HepG2 (cell line): ENCODE results near the gene RNU6-8. TPM values are rescaled to one million over a fixed set of nuclear protein-coding genes. Genes with fewer than 3 reads are reported as not detected.

ENCODE experiments used
- ATAC-seq: fragments of 200-7000 bp; cut with Tn5 transposase; 3 replicates; pipeline ENCODE4 v1.9.1; 2020; ENCODE audit warnings: mild to moderate bottlenecking, moderate library complexity
- BruUV-seq: library from RNA; stranded (reverse); fragments of 400-500 nt; replicated peaks from 2 replicates; lab custom pipeline; 2021; lab: Mats Ljungman, UMichigan
- CTCF ChIA-PET: fragments of 300-600 bp; formaldehyde crosslinking; extraction: SDS; loops from one replicate; lab custom pipeline; 2021; ENCODE audit warnings: low total read pairs, inconsistent platforms, low intra/inter-chr PET ratio; lab: Yijun Ruan, JAX
- POLR2A ChIA-PET: fragments of 350-600 bp; sonication (Branson Sonifier 250); formaldehyde crosslinking; loops from one replicate; lab custom pipeline; 2020; ENCODE audit warnings: antibody characterized with exemption, inconsistent platforms; lab: Yijun Ruan, JAX
- DNase-seq: peaks from one replicate; pipeline ENCODE4 v3.0.0-alpha.2; 2015; ENCODE audit warnings: low spot score
- FAIRE-seq: peaks from 3 replicates; lab custom pipeline; 2011; peaks lifted over from hg19 to GRCh38; lab: Jason Lieb, UNC
- H2AFZ ChIP-seq: one replicate; pipeline ENCODE4 v1.6.1; 2011; ENCODE audit warnings: low read length, inconsistent platforms
- H3K27ac ChIP-seq: fragments of 300-600 bp; 3 replicates; pipeline ENCODE4 v1.8.0; 2011; ENCODE audit warnings: mixed run types, mild to moderate bottlenecking, mixed read lengths, low read length, inconsistent platforms; ENCODE audit not compliant: insufficient read depth; ENCODE audit errors: extremely low read length
- H3K27me3 ChIP-seq, 2 experiments: fragments of 200-600 bp in 1 of 2; 2 replicates in 1 of 2; 3 replicates in 1 of 2; pipeline versions ENCODE4 v1.6.0 to v1.8.0; 2011; ENCODE audit warnings: low read length in 2 of 2, mild to moderate bottlenecking in 2 of 2, moderate library complexity in 2 of 2, inconsistent platforms in 1 of 2; ENCODE audit not compliant: insufficient read depth in 2 of 2, control insufficient read depth in 1 of 2
- H3K36me3 ChIP-seq, 2 experiments: fragments of 200-600 bp in 1 of 2; replicated peaks in 1 of 2; 2 replicates in 1 of 2; 3 replicates in 1 of 2; pipeline versions ENCODE4 v1.5.1 to v1.8.0; 2011; ENCODE audit warnings: low read length in 2 of 2, inconsistent platforms in 1 of 2; ENCODE audit not compliant: insufficient read depth in 2 of 2, control insufficient read depth in 1 of 2
- H3K4me1 ChIP-seq: 2 replicates; pipeline ENCODE4 v1.5.1; 2012; ENCODE audit warnings: low read length, inconsistent platforms; ENCODE audit not compliant: insufficient read depth
- H3K4me2 ChIP-seq: 2 replicates; pipeline ENCODE4 v1.6.0; 2011; ENCODE audit warnings: low read depth, low read length, inconsistent platforms
- H3K4me3 ChIP-seq, 3 experiments: fragments of 200-600 bp in 1 of 3; sonication (generic), shearing (Covaris generic) in 1 of 3; replicated peaks in 1 of 3; 2 replicates each; pipeline ENCODE4 v1.5.1; 2011 to 2016; ENCODE audit warnings: low read length in 3 of 3, inconsistent platforms in 2 of 3, low read depth in 2 of 3, mild to moderate bottlenecking in 2 of 3, control low read depth in 1 of 3, mixed read lengths in 1 of 3; ENCODE audit not compliant: insufficient read depth in 1 of 3
- H3K79me2 ChIP-seq: one replicate; pipeline ENCODE4 v1.6.1; 2011; ENCODE audit warnings: low read length, inconsistent platforms; ENCODE audit not compliant: insufficient read depth
- H3K9ac ChIP-seq: 2 replicates; pipeline ENCODE4 v1.6.0; 2011; ENCODE audit warnings: mild to moderate bottlenecking, low read depth, low read length, inconsistent platforms; ENCODE audit not compliant: insufficient read depth
- H3K9me3 ChIP-seq: 2 replicates; pipeline ENCODE4 v1.5.1; 2012; ENCODE audit warnings: mild to moderate bottlenecking, low read length
- H4K20me1 ChIP-seq: 2 replicates; pipeline ENCODE4 v1.6.0; 2011; ENCODE audit warnings: inconsistent platforms, mild to moderate bottlenecking, low read length, moderate library complexity; ENCODE audit not compliant: insufficient read depth
- ATM ChIP-seq: fragments of 450-650 bp; IDR thresholded peaks from 2 replicates; pipeline ENCODE4 v1.7.1; 2017; ENCODE audit warnings: mild to moderate bottlenecking, borderline replicate concordance
- DNMT1 ChIP-seq: sonication (generic); formaldehyde crosslinking; IDR thresholded peaks from 2 replicates; pipeline ENCODE4 v1.5.1; 2020; ENCODE audit warnings: mild to moderate bottlenecking, missing genetic modification reagents
- DRAP1 ChIP-seq: IDR thresholded peaks from 2 replicates; pipeline ENCODE4 v1.6.1; 2016; ENCODE audit warnings: missing genetic modification reagents, missing compliant biosample characterization
- IKZF5 ChIP-seq: IDR thresholded peaks from 2 replicates; pipeline ENCODE4 v1.6.1; 2018; ENCODE audit warnings: missing genetic modification reagents, mild to moderate bottlenecking, missing compliant biosample characterization
- MIER3 ChIP-seq: IDR thresholded peaks from 2 replicates; pipeline ENCODE4 v1.6.1; 2016; ENCODE audit warnings: missing compliant biosample characterization, borderline replicate concordance
- RFXAP ChIP-seq: sonication (generic); formaldehyde crosslinking; IDR thresholded peaks from 2 replicates; pipeline ENCODE4 v1.4.0; 2020; ENCODE audit warnings: missing genetic modification reagents, borderline replicate concordance
- SNAI1 ChIP-seq: sonication (generic); formaldehyde crosslinking; IDR thresholded peaks from 2 replicates; pipeline ENCODE4 v1.5.0; 2020; ENCODE audit warnings: mild to moderate bottlenecking, missing genetic modification reagents, borderline replicate concordance
- SRSF1 ChIP-seq: fragments of 200-400 bp; formaldehyde crosslinking; optimal IDR thresholded peaks from 2 replicates; pipeline ENCODE3; 2017; ENCODE audit warnings: mild to moderate bottlenecking, low read depth, low read length, moderate library complexity
- TP53 ChIP-seq: sonication (generic); formaldehyde crosslinking; conservative IDR thresholded peaks from 2 replicates; pipeline ENCODE4 v1.4.0; 2020; ENCODE audit warnings: missing genetic modification reagents
- ZNF431 ChIP-seq: sonication (generic); formaldehyde crosslinking; IDR thresholded peaks from 2 replicates; pipeline ENCODE4 v1.9.0; 2022; ENCODE audit warnings: missing genetic modification reagents, low read depth, mild to moderate bottlenecking, borderline replicate concordance
- ZNF720 ChIP-seq: sonication (generic); formaldehyde crosslinking; IDR thresholded peaks from 2 replicates; pipeline ENCODE4 v1.4.0; 2020; ENCODE audit warnings: missing genetic modification reagents
- ZNF740 ChIP-seq: sonication (generic); formaldehyde crosslinking; IDR thresholded peaks from 2 replicates; pipeline ENCODE4 v1.4.0; 2020; ENCODE audit warnings: missing genetic modification reagents
- WGBS: methylation state at CpG from one replicate; pipeline ENCODE4 v1.1.6; 2017; ENCODE audit warnings: low lambda C conversion rate; 5-methylcytosine and 5-hydroxymethylcytosine counted together
- in situ Hi-C: cut with HindIII; loops from 2 replicates; pipeline ENCODE4 v1.10.0; 2017; ENCODE audit warnings: low pct_unique_long_range_greater_than_20kb; ENCODE audit not compliant: extremely low pct_ligation_motif_present
- intact Hi-C: fragments of 100-400 bp; cut with micrococcal nuclease; formaldehyde crosslinking; loops from one replicate; pipeline ENCODE4 v1.10.0; 2022; ENCODE audit not compliant: unreplicated experiment
- polyA plus RNA-seq, 8 experiments: library from polyadenylated mRNA; depleted of rRNA in 3 of 8; stranded (reverse) in 7 of 8; unstranded in 1 of 8; fragments of >200 nt; fragmentation: Illumina TruSeq in 4 of 8; extraction: Trizol in 4 of 8; gene quantifications; 2 replicates each; pipeline versions ENCODE4 v1.2.1 to v1.2.3, GENCODE V29; 2011 to 2016; ENCODE audit warnings: low read depth in 4 of 8, missing spikeins in 1 of 8, mixed read lengths in 1 of 8; ENCODE audit not compliant: insufficient read depth in 1 of 8
- total RNA-seq, 5 experiments: library from RNA; depleted of rRNA; stranded (reverse); fragments of >200 nt; fragmentation: Illumina TruSeq; extraction: Trizol; gene quantifications; 2 replicates each; pipeline ENCODE4 v1.2.3, GENCODE V29; 2016; ENCODE audit warnings: low read depth in 1 of 5
- TF ChIP-seq, protein P1 (sequence below): sonication (generic); formaldehyde crosslinking; IDR thresholded peaks from 2 replicates; pipeline ENCODE4 v1.5.0; 2020; ENCODE audit warnings: mild to moderate bottlenecking, missing genetic modification reagents, moderate library complexity
- TF ChIP-seq, protein P2 (sequence below): sonication (generic); formaldehyde crosslinking; IDR thresholded peaks from 2 replicates; pipeline ENCODE4 v1.4.0; 2020; ENCODE audit warnings: mild to moderate bottlenecking, low read depth, missing genetic modification reagents

The RNU6-8 gene
- total and polyA plus RNA-seq, 2 of the 13 experiments (the other 11 are each of a cell fraction or from before 2014, with no cell fraction given) = under 0.01 TPM; not detected in 1

DNA sequence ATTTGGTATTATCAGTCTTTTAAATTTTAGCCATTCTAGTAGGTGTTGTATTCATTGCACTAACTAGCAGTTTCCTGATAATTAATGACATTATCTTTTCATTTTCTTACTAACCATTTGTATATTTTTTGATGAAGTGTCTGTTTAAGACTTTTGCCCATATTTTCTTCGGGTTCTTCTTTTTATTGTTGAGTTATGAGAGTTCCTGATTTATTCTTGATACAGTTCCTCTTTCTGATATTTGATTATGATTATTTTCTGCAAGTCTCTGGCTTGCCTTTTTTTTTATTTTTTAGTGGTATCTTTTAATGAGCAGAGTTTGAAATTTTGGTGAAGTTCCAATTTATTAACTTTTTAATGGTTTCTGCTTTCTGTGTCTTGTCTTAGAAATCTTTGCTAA is 7.4 kb downstream of the RNU6-8 start:
- no peaks in the 10 kb centered on the region for H3K79me2 ChIP-seq
- BruUV-seq = no TSS peak
- no peak overlapping the region for H3K27ac ChIP-seq
- intact Hi-C loops (loop anchor here (5.0 kb wide), 2 partner anchors 33 to 53 kb away; no protein-coding TSS in a partner anchor), in situ Hi-C loops (no loop called here)
- peaks cover 9% of the 10 kb centered on the region for H3K4me1 ChIP-seq
- FAIRE-seq = no peak
- H4K20me1 ChIP-seq = no peaks in the 10 kb centered on the region
- no peak for ATAC-seq
- DNase-seq = no peak
- H3K36me3 ChIP-seq = no peaks in the 10 kb centered on the region
- POLR2A ChIA-PET = no interaction called here
- H2AFZ ChIP-seq = no peak overlapping the region
- no peaks in the 10 kb centered on the region; a peak in 1 of 5 replicates for H3K27me3 ChIP-seq
- CTCF ChIA-PET = no interaction called here
- TF ChIP-seq TP53 = no peak
- TF ChIP-seq MIER3 (CRISPR knock-in tag) = no peak
- TF ChIP-seq ZNF740 = no peak
- no peak for TF ChIP-seq SNAI1 (CRISPR knock-in tag)
- TF ChIP-seq, protein P1, sequence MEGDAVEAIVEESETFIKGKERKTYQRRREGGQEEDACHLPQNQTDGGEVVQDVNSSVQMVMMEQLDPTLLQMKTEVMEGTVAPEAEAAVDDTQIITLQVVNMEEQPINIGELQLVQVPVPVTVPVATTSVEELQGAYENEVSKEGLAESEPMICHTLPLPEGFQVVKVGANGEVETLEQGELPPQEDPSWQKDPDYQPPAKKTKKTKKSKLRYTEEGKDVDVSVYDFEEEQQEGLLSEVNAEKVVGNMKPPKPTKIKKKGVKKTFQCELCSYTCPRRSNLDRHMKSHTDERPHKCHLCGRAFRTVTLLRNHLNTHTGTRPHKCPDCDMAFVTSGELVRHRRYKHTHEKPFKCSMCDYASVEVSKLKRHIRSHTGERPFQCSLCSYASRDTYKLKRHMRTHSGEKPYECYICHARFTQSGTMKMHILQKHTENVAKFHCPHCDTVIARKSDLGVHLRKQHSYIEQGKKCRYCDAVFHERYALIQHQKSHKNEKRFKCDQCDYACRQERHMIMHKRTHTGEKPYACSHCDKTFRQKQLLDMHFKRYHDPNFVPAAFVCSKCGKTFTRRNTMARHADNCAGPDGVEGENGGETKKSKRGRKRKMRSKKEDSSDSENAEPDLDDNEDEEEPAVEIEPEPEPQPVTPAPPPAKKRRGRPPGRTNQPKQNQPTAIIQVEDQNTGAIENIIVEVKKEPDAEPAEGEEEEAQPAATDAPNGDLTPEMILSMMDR (CRISPR knock-in tag) = no peak
- TF ChIP-seq ATM = no peak
- TF ChIP-seq DRAP1 (CRISPR knock-in tag) = no peak
- TF ChIP-seq, protein P2, sequence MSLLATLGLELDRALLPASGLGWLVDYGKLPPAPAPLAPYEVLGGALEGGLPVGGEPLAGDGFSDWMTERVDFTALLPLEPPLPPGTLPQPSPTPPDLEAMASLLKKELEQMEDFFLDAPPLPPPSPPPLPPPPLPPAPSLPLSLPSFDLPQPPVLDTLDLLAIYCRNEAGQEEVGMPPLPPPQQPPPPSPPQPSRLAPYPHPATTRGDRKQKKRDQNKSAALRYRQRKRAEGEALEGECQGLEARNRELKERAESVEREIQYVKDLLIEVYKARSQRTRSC = no peak
- TF ChIP-seq SRSF1 = no peak
- TF ChIP-seq IKZF5 (CRISPR knock-in tag) = no peak
- no peak for TF ChIP-seq ZNF720 (CRISPR knock-in tag)
- no peak for TF ChIP-seq ZNF431 (CRISPR knock-in tag)
- TF ChIP-seq RFXAP (CRISPR knock-in tag) = no peak
- TF ChIP-seq DNMT1 (CRISPR knock-in tag) = no peak
- H3K9me3 ChIP-seq = no peaks in the 10 kb centered on the region
- no peak overlapping the region for H3K4me3 ChIP-seq
- H3K4me2 ChIP-seq = no peak overlapping the region
- no peak overlapping the region for H3K9ac ChIP-seq
- 1% methylated on average over 1 of the region's 1 CpG for WGBS
